Stimulated activated CD8-positive, alpha-beta memory T cell treated with anti-CD3 and anti-CD28 coated beads, Interleukin-15, amount 100 ng/mL, for 1 hour (primary cell): ENCODE measurements around the gene DYNC1I1.

Experiments used
- DNase-seq: peaks from one replicate; pipeline ENCODE4 v3.0.0-alpha.2; 2020; ENCODE audit warnings: low read depth

DYNC1I1 gene

GRCh38 chr7:95971716-95972115, 199.4 kb downstream of the DYNC1I1 start:
- DNase-seq = no peak

GRCh38 chr7:95972523-95972922, 200.2 kb downstream of the DYNC1I1 start:
- no peak for DNase-seq

- DNase-seq = no peak
Observed at GRCh38 chr7:95974108-95974507, 201.8 kb downstream of the DYNC1I1 start.

GRCh38 chr7:95976369-95977060, 204.2 kb downstream of the DYNC1I1 start:
- DNase-seq = no peak

- no peak for DNase-seq
Observed at GRCh38 chr7:95977994-95978393, 205.6 kb downstream of the DYNC1I1 start.

GRCh38 chr7:95980167-95980566, 207.8 kb downstream of the DYNC1I1 start:
- no peak for DNase-seq

GRCh38 chr7:95980706-95981105, 208.4 kb downstream of the DYNC1I1 start:
- DNase-seq = no peak

GRCh38 chr7:95986178-95986764, 213.9 kb downstream of the DYNC1I1 start:
- DNase-seq = no peak

GRCh38 chr7:95989301-95989700, 216.9 kb downstream of the DYNC1I1 start:
- DNase-seq = no peak

- DNase-seq = no peak
Observed at GRCh38 chr7:95993380-95993779, 221.0 kb downstream of the DYNC1I1 start.

- DNase-seq = no peak
Observed at GRCh38 chr7:95996174-95996573, 223.8 kb downstream of the DYNC1I1 start.

GRCh38 chr7:95996886-95997285, 224.5 kb downstream of the DYNC1I1 start:
- DNase-seq = no peak

GRCh38 chr7:95997632-95998031, 225.3 kb downstream of the DYNC1I1 start:
- DNase-seq = no peak

GRCh38 chr7:95999481-95999880, 227.1 kb downstream of the DYNC1I1 start:
- DNase-seq = no peak

GRCh38 chr7:96004578-96004977, 232.2 kb downstream of the DYNC1I1 start:
- no peak for DNase-seq

GRCh38 chr7:96005271-96005670, 232.9 kb downstream of the DYNC1I1 start:
- no peak for DNase-seq

- no peak for DNase-seq
Observed at GRCh38 chr7:96009148-96009547, 236.8 kb downstream of the DYNC1I1 start.

- no peak for DNase-seq
Observed at GRCh38 chr7:96013836-96014235, 241.5 kb downstream of the DYNC1I1 start.

GRCh38 chr7:96014617-96015016, 242.3 kb downstream of the DYNC1I1 start:
- DNase-seq = no peak

GRCh38 chr7:96016056-96016586, 243.8 kb downstream of the DYNC1I1 start:
- no peak for DNase-seq

- DNase-seq = no peak
Observed at GRCh38 chr7:96016735-96017134, 244.4 kb downstream of the DYNC1I1 start.

- no peak for DNase-seq
Observed at GRCh38 chr7:96017877-96018276, 245.5 kb downstream of the DYNC1I1 start.

- DNase-seq = no peak
Observed at GRCh38 chr7:96021568-96021967, 249.2 kb downstream of the DYNC1I1 start.

GRCh38 chr7:96023387-96023786, 251.0 kb downstream of the DYNC1I1 start:
- DNase-seq = no peak
